WTC11 (cell line): ENCODE measurements around the gene SGCD. TPM values are rescaled to one million over a fixed set of nuclear protein-coding genes. Genes with fewer than 3 reads are reported as not detected.

Experiments
- ATAC-seq: fragments of 200-7000 bp; cut with Tn5 transposase; 2 replicates; pipeline ENCODE4 v1.10.0; 2021; ENCODE audit warnings: mild to moderate bottlenecking, moderate library complexity
- CTCF ChIA-PET: fragments of 300-600 bp; sonication (Branson Sonifier 250); formaldehyde crosslinking; loops from one replicate; lab custom pipeline; 2021; ENCODE audit warnings: antibody characterized with exemption; lab: Charles Lee
- POLR2A ChIA-PET: fragments of 350-600 bp; sonication (Branson Sonifier 250); formaldehyde crosslinking; loops from one replicate; lab custom pipeline; 2021; ENCODE audit warnings: antibody characterized with exemption; lab: Charles Lee
- DNase-seq: peaks from one replicate; pipeline ENCODE4 v3.0.0; 2021; ENCODE audit warnings: low spot score
- H3K27ac Mint-ChIP-seq: 2 replicates; pipeline ENCODE4 v1.8.0; 2021; ENCODE audit warnings: mixed read lengths
- H3K27me3 Mint-ChIP-seq: 2 replicates; pipeline ENCODE4 v1.8.0; 2021; ENCODE audit warnings: low read depth, mild to moderate bottlenecking, moderate library complexity, mixed read lengths
- H3K36me3 Mint-ChIP-seq: 2 replicates; pipeline ENCODE4 v1.8.0; 2021; ENCODE audit warnings: mixed read lengths
- H3K4me1 Mint-ChIP-seq: 2 replicates; pipeline ENCODE4 v1.8.0; 2022; ENCODE audit warnings: mixed read lengths
- H3K4me3 Mint-ChIP-seq: 2 replicates; pipeline ENCODE4 v1.8.0; 2021; ENCODE audit warnings: mild to moderate bottlenecking, moderate library complexity, mixed read lengths
- H3K9me3 Mint-ChIP-seq: 2 replicates; pipeline ENCODE4 v1.8.0; 2021; ENCODE audit warnings: mixed read lengths
- CBFB ChIP-seq: sonication (generic); formaldehyde crosslinking; IDR thresholded peaks from 2 replicates; pipeline ENCODE4 v1.8.1; 2022; ENCODE audit warnings: mild to moderate bottlenecking, low read depth, missing genetic modification reagents
- CREB1 ChIP-seq: sonication (generic); formaldehyde crosslinking; IDR thresholded peaks from 2 replicates; pipeline ENCODE4 v1.8.0; 2023; ENCODE audit warnings: mild to moderate bottlenecking, missing genetic modification reagents
- CREM ChIP-seq: sonication (generic); formaldehyde crosslinking; IDR thresholded peaks from 2 replicates; pipeline ENCODE4 v1.8.1; 2022; ENCODE audit warnings: mild to moderate bottlenecking, missing genetic modification reagents, moderate library complexity
- EMX1 ChIP-seq: fragments of 250-450 bp; sonication (Bioruptor Pico); IDR thresholded peaks from 2 replicates; pipeline ENCODE4 v1.8.0; 2021; ENCODE audit warnings: mild to moderate bottlenecking
- ESRRA ChIP-seq: sonication (generic); formaldehyde crosslinking; IDR thresholded peaks from 2 replicates; pipeline ENCODE4 v1.8.1; 2022; ENCODE audit warnings: mild to moderate bottlenecking, missing genetic modification reagents, borderline replicate concordance
- GTF2I ChIP-seq: fragments of 250-450 bp; sonication (Bioruptor Pico); conservative IDR thresholded peaks from 2 replicates; pipeline ENCODE4 v1.4.0; 2021; ENCODE audit warnings: mild to moderate bottlenecking
- IRF2 ChIP-seq: sonication (generic); formaldehyde crosslinking; IDR thresholded peaks from 2 replicates; pipeline ENCODE4 v1.8.0; 2022; ENCODE audit warnings: low read depth, missing genetic modification reagents, borderline replicate concordance
- JUN ChIP-seq: sonication (generic); formaldehyde crosslinking; IDR thresholded peaks from 2 replicates; pipeline ENCODE4 v1.8.0; 2023; ENCODE audit warnings: mild to moderate bottlenecking, missing genetic modification reagents
- NFATC4 ChIP-seq: fragments of 250-450 bp; sonication (Bioruptor Pico); IDR thresholded peaks from 2 replicates; pipeline ENCODE4 v1.9.0; 2021; ENCODE audit warnings: mild to moderate bottlenecking
- NR1H2 ChIP-seq: sonication (generic); formaldehyde crosslinking; IDR thresholded peaks from 2 replicates; pipeline ENCODE4 v1.9.0; 2021; ENCODE audit warnings: mild to moderate bottlenecking, moderate library complexity, missing genetic modification reagents
- NR3C1 ChIP-seq: sonication (generic); formaldehyde crosslinking; conservative IDR thresholded peaks from 2 replicates; pipeline ENCODE4 v1.8.1; 2023; ENCODE audit warnings: low read depth, mild to moderate bottlenecking, missing genetic modification reagents
- TCF7 ChIP-seq: sonication (generic); formaldehyde crosslinking; IDR thresholded peaks from 2 replicates; pipeline ENCODE4 v1.8.0; 2022; ENCODE audit warnings: mild to moderate bottlenecking, low read depth, missing genetic modification reagents, moderate library complexity
- TEAD4 ChIP-seq: sonication (generic); formaldehyde crosslinking; IDR thresholded peaks from 2 replicates; pipeline ENCODE4 v1.8.0; 2022; ENCODE audit warnings: mild to moderate bottlenecking, missing genetic modification reagents
- ZNF232 ChIP-seq: sonication (generic); formaldehyde crosslinking; IDR thresholded peaks from 2 replicates; pipeline ENCODE4 v1.8.0; 2022; ENCODE audit warnings: mild to moderate bottlenecking, missing genetic modification reagents
- ZNF423 ChIP-seq: fragments of 250-450 bp; sonication (Bioruptor Pico); IDR thresholded peaks from 2 replicates; pipeline ENCODE4 v2.1.2; 2022; ENCODE audit warnings: mild to moderate bottlenecking, moderate library complexity
- ZNF671 ChIP-seq: fragments of 250-450 bp; sonication (Bioruptor Pico); IDR thresholded peaks from 2 replicates; pipeline ENCODE4 v1.8.0; 2021; ENCODE audit warnings: mild to moderate bottlenecking
- total RNA-seq: library from RNA; stranded (reverse); gene quantifications from 3 replicates; pipeline ENCODE4 v1.2.3, GENCODE V29; 2021
- TF ChIP-seq, protein P1 (sequence below): fragments of 250-450 bp; sonication (Bioruptor Pico); IDR thresholded peaks from 2 replicates; pipeline ENCODE4 v2.1.2; 2022; ENCODE audit warnings: mild to moderate bottlenecking, moderate library complexity
- TF ChIP-seq, protein P2 (sequence below): sonication (generic); formaldehyde crosslinking; IDR thresholded peaks from 2 replicates; pipeline ENCODE4 v1.8.0; 2022; ENCODE audit warnings: mild to moderate bottlenecking, missing genetic modification reagents
- TF ChIP-seq, protein P3 (sequence below): fragments of 250-450 bp; sonication (Bioruptor Pico); IDR thresholded peaks from 2 replicates; pipeline ENCODE4 v1.9.0; 2021; ENCODE audit warnings: moderate library complexity, mild to moderate bottlenecking, inconsistent platforms, borderline replicate concordance
- TF ChIP-seq, protein P4 (sequence below): sonication (generic); formaldehyde crosslinking; IDR thresholded peaks from 2 replicates; pipeline ENCODE4 v1.8.1; 2022; ENCODE audit warnings: low read depth, mild to moderate bottlenecking, moderate library complexity, missing genetic modification reagents, borderline replicate concordance
- TF ChIP-seq, protein P5 (sequence below): sonication (generic); formaldehyde crosslinking; IDR thresholded peaks from 2 replicates; pipeline ENCODE4 v1.8.1; 2022; ENCODE audit warnings: missing genetic modification reagents, borderline replicate concordance
- TF ChIP-seq, protein P6 (sequence below): fragments of 200-600 bp; IDR thresholded peaks from 2 replicates; pipeline ENCODE4 v1.8.0; 2022; ENCODE audit warnings: antibody characterized with exemption
- TF ChIP-seq, protein P7 (sequence below): sonication (generic); formaldehyde crosslinking; IDR thresholded peaks from 2 replicates; pipeline ENCODE4 v1.8.1; 2023; ENCODE audit warnings: mild to moderate bottlenecking, missing genetic modification reagents

Gene SGCD
- total RNA-seq, 1 experiment from 2014 or later = 0.33 TPM

DNA sequence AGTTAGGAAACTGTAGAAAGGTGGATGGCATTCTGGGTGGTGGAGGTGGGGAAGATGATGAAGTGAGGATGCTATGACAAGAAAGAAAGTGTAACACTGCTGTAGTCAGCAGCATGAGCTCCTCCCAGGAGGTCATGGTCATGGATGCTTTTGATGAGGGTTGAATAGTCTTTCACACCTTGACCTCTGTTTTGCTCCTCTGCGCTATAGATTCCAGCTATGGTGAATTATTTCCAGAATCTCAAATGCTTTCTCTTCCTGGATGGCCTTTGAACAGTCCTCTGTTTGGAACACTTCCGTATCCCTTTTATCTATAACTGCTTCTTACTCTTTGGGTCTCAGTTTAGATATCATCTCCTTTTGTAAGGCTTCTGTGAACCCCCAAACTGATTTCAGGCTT, 357.3 kb downstream of the SGCD start (continued):
- TF ChIP-seq, protein P1, sequence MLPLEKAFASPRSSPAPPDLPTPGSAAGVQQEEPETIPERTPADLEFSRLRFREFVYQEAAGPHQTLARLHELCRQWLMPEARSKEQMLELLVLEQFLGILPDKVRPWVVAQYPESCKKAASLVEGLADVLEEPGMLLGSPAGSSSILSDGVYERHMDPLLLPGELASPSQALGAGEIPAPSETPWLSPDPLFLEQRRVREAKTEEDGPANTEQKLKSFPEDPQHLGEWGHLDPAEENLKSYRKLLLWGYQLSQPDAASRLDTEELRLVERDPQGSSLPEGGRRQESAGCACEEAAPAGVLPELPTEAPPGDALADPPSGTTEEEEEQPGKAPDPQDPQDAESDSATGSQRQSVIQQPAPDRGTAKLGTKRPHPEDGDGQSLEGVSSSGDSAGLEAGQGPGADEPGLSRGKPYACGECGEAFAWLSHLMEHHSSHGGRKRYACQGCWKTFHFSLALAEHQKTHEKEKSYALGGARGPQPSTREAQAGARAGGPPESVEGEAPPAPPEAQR (CRISPR knock-in tag) = no peak
- no peak for TF ChIP-seq ZNF671 (CRISPR knock-in tag)
- TF ChIP-seq, protein P2, sequence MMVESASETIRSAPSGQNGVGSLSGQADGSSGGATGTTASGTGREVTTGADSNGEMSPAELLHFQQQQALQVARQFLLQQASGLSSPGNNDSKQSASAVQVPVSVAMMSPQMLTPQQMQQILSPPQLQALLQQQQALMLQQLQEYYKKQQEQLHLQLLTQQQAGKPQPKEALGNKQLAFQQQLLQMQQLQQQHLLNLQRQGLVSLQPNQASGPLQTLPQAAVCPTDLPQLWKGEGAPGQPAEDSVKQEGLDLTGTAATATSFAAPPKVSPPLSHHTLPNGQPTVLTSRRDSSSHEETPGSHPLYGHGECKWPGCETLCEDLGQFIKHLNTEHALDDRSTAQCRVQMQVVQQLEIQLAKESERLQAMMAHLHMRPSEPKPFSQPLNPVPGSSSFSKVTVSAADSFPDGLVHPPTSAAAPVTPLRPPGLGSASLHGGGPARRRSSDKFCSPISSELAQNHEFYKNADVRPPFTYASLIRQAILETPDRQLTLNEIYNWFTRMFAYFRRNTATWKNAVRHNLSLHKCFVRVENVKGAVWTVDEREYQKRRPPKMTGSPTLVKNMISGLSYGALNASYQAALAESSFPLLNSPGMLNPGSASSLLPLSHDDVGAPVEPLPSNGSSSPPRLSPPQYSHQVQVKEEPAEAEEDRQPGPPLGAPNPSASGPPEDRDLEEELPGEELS (CRISPR knock-in tag) = no peak

DNA sequence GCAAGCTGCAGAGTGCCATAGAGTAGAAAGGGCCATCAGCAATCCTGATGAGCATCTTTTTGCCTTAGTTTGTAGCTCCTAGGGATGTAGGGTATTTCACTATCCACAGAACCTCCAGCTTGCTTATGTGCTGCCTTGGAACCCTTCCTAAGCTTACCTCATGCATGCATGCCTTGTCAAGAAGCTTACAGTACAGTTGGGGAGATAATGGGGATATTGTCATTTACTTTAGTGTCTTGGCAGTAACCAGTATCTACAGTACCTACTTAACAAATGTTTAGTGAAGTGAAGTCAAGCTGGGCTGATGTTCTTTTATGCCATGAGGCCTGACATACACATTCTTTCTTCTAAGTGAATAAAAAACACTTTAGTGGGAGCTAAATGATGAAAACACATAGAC, 358.5 kb downstream of the SGCD start:
- no peaks in the 10 kb centered on the region for H3K27me3 Mint-ChIP-seq
- H3K9me3 Mint-ChIP-seq = no peaks in the 10 kb centered on the region
- no peaks in the 10 kb centered on the region for H3K36me3 Mint-ChIP-seq
- ATAC-seq (peak; percentile 31; the same call in 1 of the 2 replicates), DNase-seq (no peak)
- H3K4me1 Mint-ChIP-seq = peaks cover 39% of the 10 kb centered on the region
- TF ChIP-seq, protein P3, sequence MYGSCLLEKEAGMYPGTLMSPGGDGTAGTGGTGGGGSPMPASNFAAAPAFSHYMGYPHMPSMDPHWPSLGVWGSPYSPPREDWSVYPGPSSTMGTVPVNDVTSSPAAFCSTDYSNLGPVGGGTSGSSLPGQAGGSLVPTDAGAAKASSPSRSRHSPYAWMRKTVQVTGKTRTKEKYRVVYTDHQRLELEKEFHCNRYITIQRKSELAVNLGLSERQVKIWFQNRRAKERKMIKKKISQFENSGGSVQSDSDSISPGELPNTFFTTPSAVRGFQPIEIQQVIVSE (CRISPR knock-in tag) = no peak
- no peak for TF ChIP-seq TCF7 (CRISPR knock-in tag)
- no peak for TF ChIP-seq JUN (CRISPR knock-in tag)
- TF ChIP-seq, protein P4, sequence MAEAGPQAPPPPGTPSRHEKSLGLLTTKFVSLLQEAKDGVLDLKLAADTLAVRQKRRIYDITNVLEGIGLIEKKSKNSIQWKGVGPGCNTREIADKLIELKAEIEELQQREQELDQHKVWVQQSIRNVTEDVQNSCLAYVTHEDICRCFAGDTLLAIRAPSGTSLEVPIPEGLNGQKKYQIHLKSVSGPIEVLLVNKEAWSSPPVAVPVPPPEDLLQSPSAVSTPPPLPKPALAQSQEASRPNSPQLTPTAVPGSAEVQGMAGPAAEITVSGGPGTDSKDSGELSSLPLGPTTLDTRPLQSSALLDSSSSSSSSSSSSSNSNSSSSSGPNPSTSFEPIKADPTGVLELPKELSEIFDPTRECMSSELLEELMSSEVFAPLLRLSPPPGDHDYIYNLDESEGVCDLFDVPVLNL (CRISPR knock-in tag) = no peak
- TF ChIP-seq CREB1 (CRISPR knock-in tag) = no peak
- CTCF ChIA-PET = no interaction called here
- POLR2A ChIA-PET = no interaction called here
- H3K27ac Mint-ChIP-seq = no peak overlapping the region
- H3K4me3 Mint-ChIP-seq = no peak overlapping the region

DNA sequence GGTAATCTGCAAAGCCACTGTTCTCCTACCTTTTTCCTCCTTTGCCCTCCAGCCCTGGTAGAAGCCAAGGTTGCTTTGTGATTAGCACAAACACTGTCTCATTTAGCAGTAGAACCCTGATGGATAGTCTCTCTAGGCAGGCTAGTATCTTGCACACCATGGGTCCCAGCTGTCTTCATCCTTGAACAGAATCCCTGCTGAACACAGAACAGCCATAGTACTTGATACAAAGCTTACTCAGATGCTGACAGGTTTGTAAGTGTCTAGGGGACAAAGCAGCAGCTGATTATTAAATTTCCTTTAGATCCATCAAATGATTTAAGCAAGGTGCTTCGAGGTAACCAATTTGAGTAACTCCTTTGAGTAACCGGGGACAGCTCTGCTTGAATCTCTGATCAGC, 359.4 kb downstream of the SGCD start:
- Mint-ChIP-seq H3K27me3 (no peaks in the 10 kb centered on the region), H3K36me3 (no peaks in the 10 kb centered on the region), H3K4me3 (no peak overlapping the region), H3K27ac (no peak overlapping the region), H3K9me3 (no peaks in the 10 kb centered on the region), H3K4me1 (peaks cover 37% of the 10 kb centered on the region)
- ChIA-PET CTCF (no interaction called here), POLR2A (no interaction called here)
- no peak for ATAC-seq
- no peak for DNase-seq
- TF ChIP-seq CBFB (CRISPR knock-in tag) = no peak
- TF ChIP-seq, protein P5, sequence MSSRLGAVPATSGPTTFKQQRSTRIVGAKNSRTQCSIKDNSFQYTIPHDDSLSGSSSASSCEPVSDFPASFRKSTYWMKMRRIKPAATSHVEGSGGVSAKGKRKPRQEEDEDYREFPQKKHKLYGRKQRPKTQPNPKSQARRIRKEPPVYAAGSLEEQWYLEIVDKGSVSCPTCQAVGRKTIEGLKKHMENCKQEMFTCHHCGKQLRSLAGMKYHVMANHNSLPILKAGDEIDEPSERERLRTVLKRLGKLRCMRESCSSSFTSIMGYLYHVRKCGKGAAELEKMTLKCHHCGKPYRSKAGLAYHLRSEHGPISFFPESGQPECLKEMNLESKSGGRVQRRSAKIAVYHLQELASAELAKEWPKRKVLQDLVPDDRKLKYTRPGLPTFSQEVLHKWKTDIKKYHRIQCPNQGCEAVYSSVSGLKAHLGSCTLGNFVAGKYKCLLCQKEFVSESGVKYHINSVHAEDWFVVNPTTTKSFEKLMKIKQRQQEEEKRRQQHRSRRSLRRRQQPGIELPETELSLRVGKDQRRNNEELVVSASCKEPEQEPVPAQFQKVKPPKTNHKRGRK (CRISPR knock-in tag) = no peak
- TF ChIP-seq NR1H2 = no peak
- TF ChIP-seq ESRRA (CRISPR knock-in tag) = no peak
- TF ChIP-seq, protein P4 (CRISPR knock-in tag) = no peak
- no peak for TF ChIP-seq EMX1
- TF ChIP-seq CREM (CRISPR knock-in tag) = no peak
- TF ChIP-seq, protein P6, sequence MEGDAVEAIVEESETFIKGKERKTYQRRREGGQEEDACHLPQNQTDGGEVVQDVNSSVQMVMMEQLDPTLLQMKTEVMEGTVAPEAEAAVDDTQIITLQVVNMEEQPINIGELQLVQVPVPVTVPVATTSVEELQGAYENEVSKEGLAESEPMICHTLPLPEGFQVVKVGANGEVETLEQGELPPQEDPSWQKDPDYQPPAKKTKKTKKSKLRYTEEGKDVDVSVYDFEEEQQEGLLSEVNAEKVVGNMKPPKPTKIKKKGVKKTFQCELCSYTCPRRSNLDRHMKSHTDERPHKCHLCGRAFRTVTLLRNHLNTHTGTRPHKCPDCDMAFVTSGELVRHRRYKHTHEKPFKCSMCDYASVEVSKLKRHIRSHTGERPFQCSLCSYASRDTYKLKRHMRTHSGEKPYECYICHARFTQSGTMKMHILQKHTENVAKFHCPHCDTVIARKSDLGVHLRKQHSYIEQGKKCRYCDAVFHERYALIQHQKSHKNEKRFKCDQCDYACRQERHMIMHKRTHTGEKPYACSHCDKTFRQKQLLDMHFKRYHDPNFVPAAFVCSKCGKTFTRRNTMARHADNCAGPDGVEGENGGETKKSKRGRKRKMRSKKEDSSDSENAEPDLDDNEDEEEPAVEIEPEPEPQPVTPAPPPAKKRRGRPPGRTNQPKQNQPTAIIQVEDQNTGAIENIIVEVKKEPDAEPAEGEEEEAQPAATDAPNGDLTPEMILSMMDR = no peak
- no peak for TF ChIP-seq ZNF423 (CRISPR knock-in tag)
- no peak for TF ChIP-seq TEAD4 (CRISPR knock-in tag)
- no peak for TF ChIP-seq NR3C1 (CRISPR knock-in tag)
- TF ChIP-seq GTF2I = no peak
- TF ChIP-seq, protein P7, sequence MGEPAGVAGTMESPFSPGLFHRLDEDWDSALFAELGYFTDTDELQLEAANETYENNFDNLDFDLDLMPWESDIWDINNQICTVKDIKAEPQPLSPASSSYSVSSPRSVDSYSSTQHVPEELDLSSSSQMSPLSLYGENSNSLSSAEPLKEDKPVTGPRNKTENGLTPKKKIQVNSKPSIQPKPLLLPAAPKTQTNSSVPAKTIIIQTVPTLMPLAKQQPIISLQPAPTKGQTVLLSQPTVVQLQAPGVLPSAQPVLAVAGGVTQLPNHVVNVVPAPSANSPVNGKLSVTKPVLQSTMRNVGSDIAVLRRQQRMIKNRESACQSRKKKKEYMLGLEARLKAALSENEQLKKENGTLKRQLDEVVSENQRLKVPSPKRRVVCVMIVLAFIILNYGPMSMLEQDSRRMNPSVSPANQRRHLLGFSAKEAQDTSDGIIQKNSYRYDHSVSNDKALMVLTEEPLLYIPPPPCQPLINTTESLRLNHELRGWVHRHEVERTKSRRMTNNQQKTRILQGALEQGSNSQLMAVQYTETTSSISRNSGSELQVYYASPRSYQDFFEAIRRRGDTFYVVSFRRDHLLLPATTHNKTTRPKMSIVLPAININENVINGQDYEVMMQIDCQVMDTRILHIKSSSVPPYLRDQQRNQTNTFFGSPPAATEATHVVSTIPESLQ = no peak
- no peak for TF ChIP-seq ZNF232 (CRISPR knock-in tag)
- no peak for TF ChIP-seq IRF2 (CRISPR knock-in tag)
- TF ChIP-seq NFATC4 (CRISPR knock-in tag) = no peak
